Measurements from ENCODE around the gene B4GAT1. TPM values are rescaled to one million over a fixed set of nuclear protein-coding genes. Genes with fewer than 3 reads are reported as not detected.
A peak's percentile ranks its signal among the peaks of the same experiment; 100 is the strongest.

The B4GAT1 gene
- total and polyA plus RNA-seq, 3 donors from 2014 or later: 23.2 to 45.1 (median 28.2) TPM

DNA sequence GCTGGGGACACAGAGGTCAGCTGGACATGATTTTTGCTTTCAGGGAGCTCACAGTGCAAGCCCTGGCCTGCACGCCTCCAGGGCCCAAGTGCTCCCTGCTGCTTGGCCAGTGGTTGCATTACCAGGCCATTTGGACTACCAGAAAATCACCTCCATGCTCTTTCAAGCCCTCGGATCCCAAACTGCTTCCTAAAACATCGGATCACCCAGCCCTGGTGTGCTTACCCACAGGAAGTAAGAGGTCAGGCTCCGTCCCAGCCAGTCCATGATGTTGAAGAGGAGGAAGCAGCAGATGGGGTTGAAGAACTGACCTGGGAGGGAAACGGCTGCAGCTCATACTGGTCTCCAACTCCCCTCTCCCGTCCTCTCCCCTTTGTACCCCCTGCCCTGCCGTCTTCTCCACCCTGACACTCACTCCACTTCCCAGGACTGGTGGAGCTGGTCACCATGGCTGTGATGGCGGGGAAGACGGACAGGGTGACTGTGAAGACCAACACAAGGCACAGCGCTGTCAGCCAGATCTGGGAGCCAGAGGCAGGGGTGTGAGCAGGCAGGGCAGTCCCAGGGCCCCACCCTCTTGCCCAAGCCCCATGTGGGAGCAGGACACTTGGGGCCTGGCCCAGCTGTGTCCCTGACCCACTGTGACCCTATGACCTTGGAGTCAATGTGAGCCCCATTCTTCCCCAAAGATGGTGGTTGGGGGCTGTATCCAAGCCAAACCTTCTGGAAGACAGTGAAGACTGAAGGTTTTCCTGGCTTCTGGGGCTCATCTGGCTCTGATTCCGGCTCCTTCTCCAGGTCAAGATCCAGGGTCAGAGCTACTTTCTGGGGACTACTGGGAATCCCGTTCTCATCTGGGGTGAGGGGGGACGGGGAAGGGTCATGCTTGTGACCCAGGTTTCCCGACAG, 18.5 kb upstream of the B4GAT1 start:
- TF ChIP-seq, protein P1, sequence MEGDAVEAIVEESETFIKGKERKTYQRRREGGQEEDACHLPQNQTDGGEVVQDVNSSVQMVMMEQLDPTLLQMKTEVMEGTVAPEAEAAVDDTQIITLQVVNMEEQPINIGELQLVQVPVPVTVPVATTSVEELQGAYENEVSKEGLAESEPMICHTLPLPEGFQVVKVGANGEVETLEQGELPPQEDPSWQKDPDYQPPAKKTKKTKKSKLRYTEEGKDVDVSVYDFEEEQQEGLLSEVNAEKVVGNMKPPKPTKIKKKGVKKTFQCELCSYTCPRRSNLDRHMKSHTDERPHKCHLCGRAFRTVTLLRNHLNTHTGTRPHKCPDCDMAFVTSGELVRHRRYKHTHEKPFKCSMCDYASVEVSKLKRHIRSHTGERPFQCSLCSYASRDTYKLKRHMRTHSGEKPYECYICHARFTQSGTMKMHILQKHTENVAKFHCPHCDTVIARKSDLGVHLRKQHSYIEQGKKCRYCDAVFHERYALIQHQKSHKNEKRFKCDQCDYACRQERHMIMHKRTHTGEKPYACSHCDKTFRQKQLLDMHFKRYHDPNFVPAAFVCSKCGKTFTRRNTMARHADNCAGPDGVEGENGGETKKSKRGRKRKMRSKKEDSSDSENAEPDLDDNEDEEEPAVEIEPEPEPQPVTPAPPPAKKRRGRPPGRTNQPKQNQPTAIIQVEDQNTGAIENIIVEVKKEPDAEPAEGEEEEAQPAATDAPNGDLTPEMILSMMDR (IDR thresholded peaks at IDR 0.05): no peak
- no peak for TF ChIP-seq POLR2A (IDR thresholded peaks at IDR 0.05)
- DNase-seq: no peak
- intact Hi-C loops (cut with DNase I; ENCODE audit: low total_unique reads): no loop called here
- no peak overlapping the region for H3K4me3 ChIP-seq
- WGBS, 2 donors: 70 to 81% methylated on average over 12 to 14 of the region's 14 CpGs
- no peak overlapping the region for H3K27ac ChIP-seq
- H3K27me3 ChIP-seq: no peaks in the 10 kb centered on the region
- H3K36me3 ChIP-seq (ENCODE audit: low read depth, missing control alignments): no peaks in the 10 kb centered on the region
- no peaks in the 10 kb centered on the region for H3K9me3 ChIP-seq
- no peaks in the 10 kb centered on the region for H3K4me1 ChIP-seq

DNA sequence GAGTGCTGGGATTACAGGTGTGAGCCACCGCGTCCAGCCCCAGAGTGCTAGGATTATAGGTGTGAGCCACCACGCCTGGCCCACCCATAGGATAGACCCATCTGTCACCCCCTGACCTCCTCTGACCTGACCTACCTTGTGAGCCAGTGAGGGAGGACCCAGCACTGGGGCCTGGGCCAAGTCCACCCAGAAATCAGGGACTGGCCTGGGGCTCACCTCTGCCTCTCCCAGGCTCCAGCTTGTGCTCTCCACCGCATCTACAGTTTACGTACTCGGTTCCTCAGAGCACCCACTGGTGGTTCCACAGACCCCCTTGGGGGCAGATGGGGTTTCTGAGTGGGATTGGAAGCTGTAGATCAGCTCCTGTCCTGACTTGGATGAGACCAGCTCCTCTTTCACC, 17.7 kb upstream of the B4GAT1 start:
- 92 to 93% methylated on average over 6 of the region's 6 CpGs for WGBS, 2 donors
- no peak overlapping the region for H3K27ac ChIP-seq

DNA sequence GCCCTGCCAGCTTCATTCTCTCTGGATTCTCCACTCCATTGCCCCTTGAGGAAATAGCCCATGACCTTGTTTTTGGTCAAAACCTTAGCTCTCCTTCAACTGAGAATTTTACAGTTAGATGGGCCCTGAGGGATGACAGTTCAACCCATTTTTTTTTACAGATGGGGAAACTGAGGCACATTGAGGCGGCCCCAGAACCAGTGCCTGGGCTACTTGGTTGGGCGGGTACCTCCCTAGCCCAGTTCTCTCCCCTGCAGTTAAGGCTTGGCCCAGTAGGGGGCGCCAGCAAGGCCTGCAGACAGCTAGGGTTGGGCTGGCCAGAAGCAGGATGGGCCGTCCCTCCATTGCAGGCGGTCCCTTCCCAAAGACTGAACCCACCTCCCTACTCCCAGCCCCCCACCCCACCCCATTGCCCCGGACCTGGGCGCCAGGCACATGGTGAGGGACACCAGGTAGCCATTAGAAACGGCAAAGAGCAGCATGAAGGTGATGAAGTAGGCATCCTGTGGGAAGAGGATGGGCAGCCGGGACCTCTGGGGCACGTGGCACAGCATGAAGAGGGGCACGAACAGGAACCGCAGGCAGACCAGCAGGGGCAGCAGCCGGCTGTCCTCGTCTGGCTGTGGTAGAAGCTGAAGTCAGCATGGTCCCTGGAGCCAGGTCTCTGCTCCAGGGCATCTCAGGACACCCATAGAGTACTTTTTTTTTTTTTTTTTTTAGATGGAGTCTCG, 16.5 kb upstream of the B4GAT1 start:
- H3K36me3 ChIP-seq (ENCODE audit: low read depth, missing control alignments): no peaks in the 10 kb centered on the region
- DNase-seq: peak; percentile 54
- H3K27ac ChIP-seq: no peak overlapping the region
- TF ChIP-seq, protein P1 (IDR thresholded peaks at IDR 0.05): peak in 2 of 3 experiments; percentile 30 to 61
- TF ChIP-seq POLR2A (IDR thresholded peaks at IDR 0.05): no peak
- 79 to 85% methylated on average over 11 to 15 of the region's 15 CpGs for WGBS, 2 donors
- H3K27me3 ChIP-seq: no peaks in the 10 kb centered on the region
- no peak overlapping the region for H3K4me3 ChIP-seq
- no peaks in the 10 kb centered on the region for H3K9me3 ChIP-seq
- no peaks in the 10 kb centered on the region for H3K4me1 ChIP-seq
- intact Hi-C loops (cut with DNase I; ENCODE audit: low total_unique reads): no loop called here

More for the DNA sequence above, 17.7 kb upstream of the B4GAT1 start:
- Histone ChIP-seq H3K9me3 (no peaks in the 10 kb centered on the region), H3K4me1 (no peaks in the 10 kb centered on the region), H3K4me3 (no peak overlapping the region), H3K36me3 (ENCODE audit: low read depth, missing control alignments) (no peaks in the 10 kb centered on the region), H3K27me3 (no peaks in the 10 kb centered on the region)
- intact Hi-C loops (cut with DNase I; ENCODE audit: low total_unique reads): no loop called here
- TF ChIP-seq, protein P1 (IDR thresholded peaks at IDR 0.05): no peak
- TF ChIP-seq POLR2A (IDR thresholded peaks at IDR 0.05): no peak
- DNase-seq: no peak

DNA sequence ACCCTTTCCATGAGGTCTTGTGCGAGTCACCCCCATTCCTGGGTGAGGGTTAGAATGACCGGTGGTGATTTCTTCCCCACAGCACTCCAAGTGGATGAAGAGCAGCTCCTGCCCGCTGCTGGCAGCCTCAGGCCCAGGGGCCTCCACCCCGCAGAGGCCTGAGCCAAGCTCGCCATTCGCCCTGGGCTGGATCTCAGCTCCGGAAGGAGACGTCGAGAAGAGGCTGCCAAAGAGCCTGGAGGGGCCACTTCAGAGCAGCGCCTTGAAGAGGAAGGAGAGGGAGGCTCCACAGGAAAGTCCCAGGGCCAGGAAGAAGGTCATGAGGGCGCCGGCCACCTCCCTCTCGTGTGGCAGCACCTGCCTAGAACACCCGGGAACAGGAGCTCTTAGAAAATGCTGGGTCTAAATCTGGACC, 15.8 kb upstream of the B4GAT1 start:
- Histone ChIP-seq H3K27me3 (no peaks in the 10 kb centered on the region), H3K4me1 (no peaks in the 10 kb centered on the region), H3K9me3 (no peaks in the 10 kb centered on the region), H3K4me3 (no peak overlapping the region), H3K27ac (no peak overlapping the region), H3K36me3 (ENCODE audit: low read depth, missing control alignments) (no peaks in the 10 kb centered on the region)
- DNase-seq: no peak
- WGBS, 2 donors: 77 to 85% methylated on average over 7 to 14 of the region's 14 CpGs
- intact Hi-C loops (cut with DNase I; ENCODE audit: low total_unique reads): no loop called here
- TF ChIP-seq POLR2A (IDR thresholded peaks at IDR 0.05): no peak
- TF ChIP-seq, protein P1 (IDR thresholded peaks at IDR 0.05): no peak

Data from testis (tissue), 3 donors.